ENCODE results near the gene TRAPPC2B. TPM values are rescaled to one million over a fixed set of nuclear protein-coding genes. Genes with fewer than 3 reads are reported as not detected.
A peak's percentile ranks its signal among the peaks of the same experiment; 100 is the strongest.

TRAPPC2B gene
- total RNA-seq, 1 donor from 2014 or later, result 7.0 TPM

DNA sequence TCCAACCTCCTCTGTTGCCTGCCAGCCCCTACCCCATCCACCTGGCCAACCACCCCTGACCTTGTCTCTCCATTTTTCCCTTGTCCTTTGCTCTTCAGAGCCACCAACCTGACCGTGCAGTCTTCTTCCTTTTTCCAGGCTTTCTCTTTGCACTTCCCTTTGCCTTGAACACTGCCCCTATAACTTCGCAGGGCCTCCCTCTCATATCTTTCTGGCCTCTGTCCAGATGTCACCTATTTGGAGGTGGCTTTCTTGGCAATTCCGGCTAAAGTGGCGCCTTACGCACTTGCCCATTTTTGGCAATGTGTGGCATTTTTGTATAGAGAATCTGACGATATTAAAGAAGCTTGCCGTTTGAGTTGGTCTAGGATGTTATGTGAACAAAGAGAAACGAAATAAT lies 42.2 kb upstream of the TRAPPC2B start:
- DNase-seq, result no peak
- no peaks in the 10 kb centered on the region for H3K9me3 ChIP-seq
- intact Hi-C loops (cut with DNase I), result no loop called here
- H3K4me3 ChIP-seq, result peak overlapping the region; percentile 94
- no peak for ATAC-seq
- H3K36me3 ChIP-seq, result peaks cover 26% of the 10 kb centered on the region
- H3K4me1 ChIP-seq, result peaks cover 8% of the 10 kb centered on the region
- H3K27me3 ChIP-seq, result peaks cover 7% of the 10 kb centered on the region
- TF ChIP-seq, protein P1, sequence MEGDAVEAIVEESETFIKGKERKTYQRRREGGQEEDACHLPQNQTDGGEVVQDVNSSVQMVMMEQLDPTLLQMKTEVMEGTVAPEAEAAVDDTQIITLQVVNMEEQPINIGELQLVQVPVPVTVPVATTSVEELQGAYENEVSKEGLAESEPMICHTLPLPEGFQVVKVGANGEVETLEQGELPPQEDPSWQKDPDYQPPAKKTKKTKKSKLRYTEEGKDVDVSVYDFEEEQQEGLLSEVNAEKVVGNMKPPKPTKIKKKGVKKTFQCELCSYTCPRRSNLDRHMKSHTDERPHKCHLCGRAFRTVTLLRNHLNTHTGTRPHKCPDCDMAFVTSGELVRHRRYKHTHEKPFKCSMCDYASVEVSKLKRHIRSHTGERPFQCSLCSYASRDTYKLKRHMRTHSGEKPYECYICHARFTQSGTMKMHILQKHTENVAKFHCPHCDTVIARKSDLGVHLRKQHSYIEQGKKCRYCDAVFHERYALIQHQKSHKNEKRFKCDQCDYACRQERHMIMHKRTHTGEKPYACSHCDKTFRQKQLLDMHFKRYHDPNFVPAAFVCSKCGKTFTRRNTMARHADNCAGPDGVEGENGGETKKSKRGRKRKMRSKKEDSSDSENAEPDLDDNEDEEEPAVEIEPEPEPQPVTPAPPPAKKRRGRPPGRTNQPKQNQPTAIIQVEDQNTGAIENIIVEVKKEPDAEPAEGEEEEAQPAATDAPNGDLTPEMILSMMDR (IDR thresholded peaks at IDR 0.05), result no peak
- H3K27ac ChIP-seq, result peak overlapping the region; percentile 88

DNA sequence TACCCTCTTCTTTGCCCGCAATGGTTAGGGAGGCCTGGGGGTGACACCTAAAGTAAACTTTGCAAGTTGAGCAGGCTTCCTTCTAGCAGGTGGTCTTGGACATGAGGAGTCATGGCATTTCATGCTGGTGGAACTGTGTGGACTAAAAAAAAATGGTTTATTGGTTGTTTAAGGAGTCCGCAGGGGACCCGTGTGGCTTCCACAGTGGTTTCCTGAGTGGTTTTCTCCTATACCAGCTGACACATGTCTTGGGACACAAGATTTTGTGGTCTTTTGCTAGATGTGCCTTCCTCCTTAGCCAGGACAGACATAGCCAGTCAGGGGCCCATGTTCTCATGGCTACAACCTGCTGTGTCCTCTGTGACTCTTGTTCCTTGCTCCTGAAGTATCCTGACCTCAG lies 41.6 kb upstream of the TRAPPC2B start:
- no peak overlapping the region for H3K4me3 ChIP-seq

GRCh38 chr19:57324992-57325391 lies 38.4 kb upstream of the TRAPPC2B start:
- peaks cover 4% of the 10 kb centered on the region for H3K4me1 ChIP-seq
- H3K4me3 ChIP-seq, result no peak overlapping the region
- ATAC-seq (no peak), DNase-seq (no peak)
- H3K27ac ChIP-seq, result no peak overlapping the region
- H3K9me3 ChIP-seq, result peaks cover 9% of the 10 kb centered on the region
- peaks cover 57% of the 10 kb centered on the region for H3K36me3 ChIP-seq
- intact Hi-C loops (cut with DNase I), result no loop called here
- no peaks in the 10 kb centered on the region for H3K27me3 ChIP-seq
- TF ChIP-seq, protein P1 (IDR thresholded peaks at IDR 0.05), result no peak

More for the DNA sequence above, 41.6 kb upstream of the TRAPPC2B start:
- no peak for DNase-seq
- intact Hi-C loops (cut with DNase I), result no loop called here
- TF ChIP-seq, protein P1 (IDR thresholded peaks at IDR 0.05), result no peak
- no peak for ATAC-seq
- Histone ChIP-seq H3K9me3 (no peaks in the 10 kb centered on the region), H3K27me3 (peaks cover 7% of the 10 kb centered on the region), H3K4me1 (peaks cover 8% of the 10 kb centered on the region), H3K36me3 (peaks cover 33% of the 10 kb centered on the region), H3K27ac (no peak overlapping the region)

- Histone ChIP-seq H3K27me3 (no peaks in the 10 kb centered on the region), H3K36me3 (peaks cover 57% of the 10 kb centered on the region), H3K4me3 (no peak overlapping the region), H3K27ac (no peak overlapping the region), H3K9me3 (peaks cover 9% of the 10 kb centered on the region), H3K4me1 (no peaks in the 10 kb centered on the region)
- no peak for ATAC-seq
- no peak for DNase-seq
- intact Hi-C loops (cut with DNase I), result no loop called here
- TF ChIP-seq, protein P1 (IDR thresholded peaks at IDR 0.05), result no peak
Observed at GRCh38 chr19:57327993-57328392, 35.4 kb upstream of the TRAPPC2B start.

GRCh38 chr19:57334191-57334590 lies 29.2 kb upstream of the TRAPPC2B start:
- no peaks in the 10 kb centered on the region for H3K27me3 ChIP-seq
- H3K9me3 ChIP-seq, result peaks cover 5% of the 10 kb centered on the region
- H3K36me3 ChIP-seq, result peaks cover under 1% of the 10 kb centered on the region
- intact Hi-C loops (cut with DNase I), result no loop called here
- no peaks in the 10 kb centered on the region for H3K4me1 ChIP-seq
- TF ChIP-seq, protein P1 (IDR thresholded peaks at IDR 0.05), result no peak
- no peak overlapping the region for H3K4me3 ChIP-seq
- ATAC-seq (no peak), DNase-seq (no peak)
- no peak overlapping the region for H3K27ac ChIP-seq

DNA sequence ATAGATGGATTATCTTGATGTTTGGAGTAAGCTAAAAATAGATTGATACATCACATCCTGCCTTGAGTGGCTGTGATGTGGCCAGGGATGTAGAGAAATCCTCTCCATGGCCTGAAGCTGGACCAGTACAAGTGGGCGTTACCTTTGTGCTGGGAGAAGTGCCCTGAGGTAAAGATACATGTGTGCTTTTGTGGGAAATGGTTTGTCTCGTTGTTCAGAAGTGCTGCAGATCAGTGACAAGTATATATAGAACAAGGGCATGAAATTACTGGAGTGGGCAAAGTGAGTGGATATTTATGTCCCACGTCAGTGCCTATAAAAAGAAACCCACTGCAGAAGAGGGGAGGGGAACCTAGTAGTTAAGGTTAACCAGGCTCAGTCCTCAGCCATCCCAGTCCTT lies 24.5 kb upstream of the TRAPPC2B start:
- no peak overlapping the region for H3K27ac ChIP-seq
- DNase-seq, result no peak
- peaks cover 1% of the 10 kb centered on the region for H3K9me3 ChIP-seq
- no peak for ATAC-seq
- no peak overlapping the region for H3K4me3 ChIP-seq
- intact Hi-C loops (cut with DNase I), result no loop called here
- no peaks in the 10 kb centered on the region for H3K4me1 ChIP-seq
- no peaks in the 10 kb centered on the region for H3K36me3 ChIP-seq
- TF ChIP-seq, protein P1 (IDR thresholded peaks at IDR 0.05), result no peak
- H3K27me3 ChIP-seq, result no peaks in the 10 kb centered on the region

All from upper lobe of right lung (tissue), 1 donor.